HepG2 (cell line): Measurements from ENCODE around the gene LCN12.

Experiments
- NKX3-1 ChIP-seq: sonication (generic); formaldehyde crosslinking; IDR thresholded peaks from 2 replicates; pipeline ENCODE4 v1.5.0; 2020; ENCODE audit warnings: missing genetic modification reagents
- PATZ1 ChIP-seq: sonication (generic); formaldehyde crosslinking; IDR thresholded peaks from 2 replicates; pipeline ENCODE4 v1.4.0; 2020; ENCODE audit warnings: missing genetic modification reagents
- THRA ChIP-seq: sonication (generic); formaldehyde crosslinking; IDR thresholded peaks from 2 replicates; pipeline ENCODE4 v1.4.0; 2020; ENCODE audit warnings: missing genetic modification reagents, borderline replicate concordance
- ZFP90 ChIP-seq: sonication (generic); formaldehyde crosslinking; IDR thresholded peaks from 2 replicates; pipeline ENCODE4 v1.8.0; 2022; ENCODE audit warnings: missing genetic modification reagents, mild to moderate bottlenecking, inconsistent platforms, borderline replicate concordance
- TF ChIP-seq, protein P1 (sequence below): sonication (generic); formaldehyde crosslinking; IDR thresholded peaks from 2 replicates; pipeline ENCODE4 v1.5.0; 2020; ENCODE audit warnings: mild to moderate bottlenecking, missing genetic modification reagents, moderate library complexity

GRCh38 chr9:136990242-136990911 lies 38.3 kb downstream of the LCN12 start:
- TF ChIP-seq ZFP90 (CRISPR knock-in tag) = no peak
- TF ChIP-seq PATZ1 (CRISPR knock-in tag) = 0 out of 2 replicates have a peak, but pooled peaks have one; percentile 28
- TF ChIP-seq THRA = no peak
- TF ChIP-seq NKX3-1 (CRISPR knock-in tag) = no peak
- TF ChIP-seq, protein P1, sequence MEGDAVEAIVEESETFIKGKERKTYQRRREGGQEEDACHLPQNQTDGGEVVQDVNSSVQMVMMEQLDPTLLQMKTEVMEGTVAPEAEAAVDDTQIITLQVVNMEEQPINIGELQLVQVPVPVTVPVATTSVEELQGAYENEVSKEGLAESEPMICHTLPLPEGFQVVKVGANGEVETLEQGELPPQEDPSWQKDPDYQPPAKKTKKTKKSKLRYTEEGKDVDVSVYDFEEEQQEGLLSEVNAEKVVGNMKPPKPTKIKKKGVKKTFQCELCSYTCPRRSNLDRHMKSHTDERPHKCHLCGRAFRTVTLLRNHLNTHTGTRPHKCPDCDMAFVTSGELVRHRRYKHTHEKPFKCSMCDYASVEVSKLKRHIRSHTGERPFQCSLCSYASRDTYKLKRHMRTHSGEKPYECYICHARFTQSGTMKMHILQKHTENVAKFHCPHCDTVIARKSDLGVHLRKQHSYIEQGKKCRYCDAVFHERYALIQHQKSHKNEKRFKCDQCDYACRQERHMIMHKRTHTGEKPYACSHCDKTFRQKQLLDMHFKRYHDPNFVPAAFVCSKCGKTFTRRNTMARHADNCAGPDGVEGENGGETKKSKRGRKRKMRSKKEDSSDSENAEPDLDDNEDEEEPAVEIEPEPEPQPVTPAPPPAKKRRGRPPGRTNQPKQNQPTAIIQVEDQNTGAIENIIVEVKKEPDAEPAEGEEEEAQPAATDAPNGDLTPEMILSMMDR = no peak
